ENCODE measurements around the gene POLR3H. TPM values are rescaled to one million over a fixed set of nuclear protein-coding genes. Genes with fewer than 3 reads are reported as not detected.

POLR3H gene
- total RNA-seq, 1 experiment from 2014 or later: 13.2 TPM

- Histone ChIP-seq H3K27me3 (ENCODE audit: low read length) (no peaks in the 10 kb centered on the region), H4K20me1 (ENCODE audit: insufficient read depth, low read depth, low read length) (peaks cover 28% of the 10 kb centered on the region), H3K4me3 (ENCODE audit: low read length) (no peak overlapping the region), H3K79me2 (ENCODE audit: low read length) (peaks cover 57% of the 10 kb centered on the region), H2AFZ (ENCODE audit: low read length) (no peak overlapping the region), H3K27ac (ENCODE audit: low read length) (no peak overlapping the region), H3K9me3 (ENCODE audit: low read length) (no peaks in the 10 kb centered on the region), H3K4me1 (ENCODE audit: low read length) (peaks cover 17% of the 10 kb centered on the region), H3K36me3 (ENCODE audit: insufficient read depth, low read length) (peaks cover 12% of the 10 kb centered on the region), H3K9ac (ENCODE audit: low read length) (no peak overlapping the region), H3K4me2 (ENCODE audit: low read depth, low read length, poor library complexity, severe bottlenecking) (no peak overlapping the region), H3K9me2 (replicated peaks; ENCODE audit: insufficient read depth, low read length) (no peaks in the 10 kb centered on the region)
- DNase-seq: no peak
These were observed 4.9 kb downstream of the POLR3H start for GRCh38 chr22:41539146-41540005.

GRCh38 chr22:41538583-41538982 is 5.7 kb downstream of the POLR3H start:
- no peak overlapping the region for H3K9ac ChIP-seq (ENCODE audit: low read length)
- no peak overlapping the region for H2AFZ ChIP-seq (ENCODE audit: low read length)
- peaks cover 19% of the 10 kb centered on the region for H3K36me3 ChIP-seq (ENCODE audit: insufficient read depth, low read length)
- no peak for DNase-seq
- peaks cover 17% of the 10 kb centered on the region for H3K4me1 ChIP-seq (ENCODE audit: low read length)
- H3K4me3 ChIP-seq (ENCODE audit: low read length): no peak overlapping the region
- H3K4me2 ChIP-seq (ENCODE audit: low read depth, low read length, poor library complexity, severe bottlenecking): no peak overlapping the region
- no peaks in the 10 kb centered on the region for H3K27me3 ChIP-seq (ENCODE audit: low read length)
- H3K9me2 ChIP-seq (replicated peaks; ENCODE audit: insufficient read depth, low read length): no peaks in the 10 kb centered on the region
- H3K9me3 ChIP-seq (ENCODE audit: low read length): no peaks in the 10 kb centered on the region
- H3K79me2 ChIP-seq (ENCODE audit: low read length): peaks cover 54% of the 10 kb centered on the region
- H4K20me1 ChIP-seq (ENCODE audit: insufficient read depth, low read depth, low read length): peaks cover 29% of the 10 kb centered on the region
- no peak overlapping the region for H3K27ac ChIP-seq (ENCODE audit: low read length)

GRCh38 chr22:41537203-41537602 is 7.1 kb downstream of the POLR3H start:
- no peak for DNase-seq
- Histone ChIP-seq H3K4me3 (ENCODE audit: low read length) (no peak overlapping the region), H3K9me2 (replicated peaks; ENCODE audit: insufficient read depth, low read length) (no peaks in the 10 kb centered on the region), H2AFZ (ENCODE audit: low read length) (no peak overlapping the region), H3K9me3 (ENCODE audit: low read length) (no peaks in the 10 kb centered on the region), H3K9ac (ENCODE audit: low read length) (no peak overlapping the region), H4K20me1 (ENCODE audit: insufficient read depth, low read depth, low read length) (peaks cover 26% of the 10 kb centered on the region), H3K36me3 (ENCODE audit: insufficient read depth, low read length) (peaks cover 25% of the 10 kb centered on the region), H3K79me2 (ENCODE audit: low read length) (peaks cover 47% of the 10 kb centered on the region), H3K27ac (ENCODE audit: low read length) (no peak overlapping the region), H3K27me3 (ENCODE audit: low read length) (no peaks in the 10 kb centered on the region), H3K4me1 (ENCODE audit: low read length) (peaks cover 7% of the 10 kb centered on the region), H3K4me2 (ENCODE audit: low read depth, low read length, poor library complexity, severe bottlenecking) (no peak overlapping the region)

- DNase-seq: no peak
- H3K4me3 ChIP-seq (ENCODE audit: low read length): no peak overlapping the region
- peaks cover 38% of the 10 kb centered on the region for H3K36me3 ChIP-seq (ENCODE audit: insufficient read depth, low read length)
- no peaks in the 10 kb centered on the region for H3K4me1 ChIP-seq (ENCODE audit: low read length)
- H4K20me1 ChIP-seq (ENCODE audit: insufficient read depth, low read depth, low read length): peaks cover 20% of the 10 kb centered on the region
- H3K4me2 ChIP-seq (ENCODE audit: low read depth, low read length, poor library complexity, severe bottlenecking): no peak overlapping the region
- no peak overlapping the region for H3K9ac ChIP-seq (ENCODE audit: low read length)
- H3K9me3 ChIP-seq (ENCODE audit: low read length): no peaks in the 10 kb centered on the region
- peaks cover 33% of the 10 kb centered on the region for H3K79me2 ChIP-seq (ENCODE audit: low read length)
- H2AFZ ChIP-seq (ENCODE audit: low read length): no peak overlapping the region
- no peaks in the 10 kb centered on the region for H3K9me2 ChIP-seq (replicated peaks; ENCODE audit: insufficient read depth, low read length)
- H3K27ac ChIP-seq (ENCODE audit: low read length): no peak overlapping the region
- H3K27me3 ChIP-seq (ENCODE audit: low read length): no peaks in the 10 kb centered on the region
These were observed 9.0 kb downstream of the POLR3H start for GRCh38 chr22:41535244-41535643.

- H3K27ac ChIP-seq (ENCODE audit: low read length): no peak overlapping the region
- peaks cover 23% of the 10 kb centered on the region for H3K79me2 ChIP-seq (ENCODE audit: low read length)
- H3K4me1 ChIP-seq (ENCODE audit: low read length): no peaks in the 10 kb centered on the region
- H3K9me2 ChIP-seq (replicated peaks; ENCODE audit: insufficient read depth, low read length): no peaks in the 10 kb centered on the region
- no peaks in the 10 kb centered on the region for H3K9me3 ChIP-seq (ENCODE audit: low read length)
- peaks cover 32% of the 10 kb centered on the region for H3K36me3 ChIP-seq (ENCODE audit: insufficient read depth, low read length)
- H3K4me3 ChIP-seq (ENCODE audit: low read length): no peak overlapping the region
- DNase-seq: no peak
- H3K9ac ChIP-seq (ENCODE audit: low read length): no peak overlapping the region
- H3K4me2 ChIP-seq (ENCODE audit: low read depth, low read length, poor library complexity, severe bottlenecking): no peak overlapping the region
- H3K27me3 ChIP-seq (ENCODE audit: low read length): no peaks in the 10 kb centered on the region
- H2AFZ ChIP-seq (ENCODE audit: low read length): no peak overlapping the region
- H4K20me1 ChIP-seq (ENCODE audit: insufficient read depth, low read depth, low read length): peaks cover 10% of the 10 kb centered on the region
These were observed 10.1 kb downstream of the POLR3H start for GRCh38 chr22:41534219-41534618.

- Histone ChIP-seq H3K79me2 (ENCODE audit: low read length) (peaks cover 18% of the 10 kb centered on the region), H2AFZ (ENCODE audit: low read length) (no peak overlapping the region), H3K27ac (ENCODE audit: low read length) (no peak overlapping the region), H3K27me3 (ENCODE audit: low read length) (no peaks in the 10 kb centered on the region), H4K20me1 (ENCODE audit: insufficient read depth, low read depth, low read length) (peaks cover 9% of the 10 kb centered on the region; the same call in 1 of the 2 replicates), H3K4me2 (ENCODE audit: low read depth, low read length, poor library complexity, severe bottlenecking) (no peak overlapping the region), H3K4me1 (ENCODE audit: low read length) (no peaks in the 10 kb centered on the region), H3K9me2 (replicated peaks; ENCODE audit: insufficient read depth, low read length) (no peaks in the 10 kb centered on the region), H3K9ac (ENCODE audit: low read length) (no peak overlapping the region), H3K4me3 (ENCODE audit: low read length) (no peak overlapping the region), H3K9me3 (ENCODE audit: low read length) (no peaks in the 10 kb centered on the region), H3K36me3 (ENCODE audit: insufficient read depth, low read length) (peaks cover 38% of the 10 kb centered on the region)
- peak; percentile 92 for DNase-seq
These were observed 11.1 kb downstream of the POLR3H start for GRCh38 chr22:41532908-41533825.

GRCh38 chr22:41531715-41532477 is 12.4 kb downstream of the POLR3H start:
- H3K27me3 ChIP-seq (ENCODE audit: low read length): no peaks in the 10 kb centered on the region
- no peak overlapping the region for H3K9ac ChIP-seq (ENCODE audit: low read length)
- peaks cover 14% of the 10 kb centered on the region; the same call in 1 of the 2 replicates for H4K20me1 ChIP-seq (ENCODE audit: insufficient read depth, low read depth, low read length)
- 0 out of 2 replicates have a peak, but pooled peaks cover 1% of the 10 kb centered on the region for H3K4me1 ChIP-seq (ENCODE audit: low read length)
- H3K36me3 ChIP-seq (ENCODE audit: insufficient read depth, low read length): peaks cover 38% of the 10 kb centered on the region
- no peak for DNase-seq
- H3K4me2 ChIP-seq (ENCODE audit: low read depth, low read length, poor library complexity, severe bottlenecking): no peak overlapping the region
- no peaks in the 10 kb centered on the region for H3K9me3 ChIP-seq (ENCODE audit: low read length)
- H3K4me3 ChIP-seq (ENCODE audit: low read length): no peak overlapping the region
- no peak overlapping the region for H2AFZ ChIP-seq (ENCODE audit: low read length)
- H3K79me2 ChIP-seq (ENCODE audit: low read length): peaks cover 16% of the 10 kb centered on the region
- H3K27ac ChIP-seq (ENCODE audit: low read length): no peak overlapping the region
- no peaks in the 10 kb centered on the region for H3K9me2 ChIP-seq (replicated peaks; ENCODE audit: insufficient read depth, low read length)

All from Karpas-422 (cell line).